ENCODE measurements around the gene MRPL18.

MRPL18 gene

DNA sequence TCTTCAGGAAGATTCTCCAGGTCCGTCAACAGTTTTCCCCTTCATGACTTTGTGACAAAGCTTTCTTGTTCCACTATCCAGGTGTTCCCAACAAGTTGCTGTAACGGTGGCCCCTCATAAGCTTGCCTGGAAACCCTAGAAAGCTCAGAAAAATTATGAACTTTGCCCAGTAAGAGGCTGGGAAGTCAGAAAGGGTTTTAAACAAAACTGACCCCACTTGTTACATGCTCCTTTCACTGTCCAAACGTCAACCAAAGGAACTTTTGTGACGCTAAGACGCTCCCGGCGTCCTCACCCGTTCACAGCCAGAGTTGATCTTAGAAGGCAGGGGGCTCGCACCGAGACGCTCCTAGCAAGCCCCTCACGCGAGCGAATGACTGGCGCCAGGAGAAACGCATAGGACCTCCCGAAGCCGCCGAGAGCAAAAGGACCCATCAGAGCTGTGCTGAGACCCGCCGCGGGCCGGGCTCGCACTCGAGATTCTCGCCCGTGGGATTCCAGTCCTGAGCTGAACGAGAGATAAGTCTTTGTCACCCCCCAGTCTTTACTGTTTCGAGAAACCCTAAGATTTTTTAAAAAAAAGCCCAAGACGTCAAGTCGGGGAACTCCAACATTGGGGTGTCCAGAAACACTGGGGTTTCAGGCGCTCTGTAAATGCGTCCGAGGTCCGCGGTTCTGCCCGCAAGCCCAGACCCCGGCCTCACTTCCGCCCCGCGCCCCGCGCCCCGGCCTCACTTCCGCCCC, 29.0 kb upstream of the MRPL18 start:
- H2AFZ ChIP-seq (ENCODE audit: low read depth, low read length): no peak overlapping the region
- peak overlapping the region; percentile 99 for H3K4me3 ChIP-seq (ENCODE audit: low read length)
- no peaks in the 10 kb centered on the region for H3K9me3 ChIP-seq (ENCODE audit: insufficient read depth, low read length)
- peak overlapping the region; percentile 80 for H3K4me2 ChIP-seq (ENCODE audit: low read length)
- H4K20me1 ChIP-seq (ENCODE audit: insufficient read depth, low read length): no peaks in the 10 kb centered on the region
- TF ChIP-seq, protein P1, sequence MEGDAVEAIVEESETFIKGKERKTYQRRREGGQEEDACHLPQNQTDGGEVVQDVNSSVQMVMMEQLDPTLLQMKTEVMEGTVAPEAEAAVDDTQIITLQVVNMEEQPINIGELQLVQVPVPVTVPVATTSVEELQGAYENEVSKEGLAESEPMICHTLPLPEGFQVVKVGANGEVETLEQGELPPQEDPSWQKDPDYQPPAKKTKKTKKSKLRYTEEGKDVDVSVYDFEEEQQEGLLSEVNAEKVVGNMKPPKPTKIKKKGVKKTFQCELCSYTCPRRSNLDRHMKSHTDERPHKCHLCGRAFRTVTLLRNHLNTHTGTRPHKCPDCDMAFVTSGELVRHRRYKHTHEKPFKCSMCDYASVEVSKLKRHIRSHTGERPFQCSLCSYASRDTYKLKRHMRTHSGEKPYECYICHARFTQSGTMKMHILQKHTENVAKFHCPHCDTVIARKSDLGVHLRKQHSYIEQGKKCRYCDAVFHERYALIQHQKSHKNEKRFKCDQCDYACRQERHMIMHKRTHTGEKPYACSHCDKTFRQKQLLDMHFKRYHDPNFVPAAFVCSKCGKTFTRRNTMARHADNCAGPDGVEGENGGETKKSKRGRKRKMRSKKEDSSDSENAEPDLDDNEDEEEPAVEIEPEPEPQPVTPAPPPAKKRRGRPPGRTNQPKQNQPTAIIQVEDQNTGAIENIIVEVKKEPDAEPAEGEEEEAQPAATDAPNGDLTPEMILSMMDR (IDR thresholded peaks at IDR 0.05; ENCODE audit: low read depth, low read length): no peak
- TF ChIP-seq EZH2phosphoT487 (IDR thresholded peaks at IDR 0.05; ENCODE audit: low read depth): no peak
- H3K4me1 ChIP-seq (ENCODE audit: low read length): peaks cover 12% of the 10 kb centered on the region
- H3K9ac ChIP-seq (ENCODE audit: low read length): peak overlapping the region; percentile 70
- peaks cover 35% of the 10 kb centered on the region for H3K36me3 ChIP-seq (replicated peaks; ENCODE audit: low read depth, low read length)
- peaks cover 25% of the 10 kb centered on the region for H3K79me2 ChIP-seq (ENCODE audit: low read length)
- H3K27me3 ChIP-seq (ENCODE audit: low read depth, low read length): no peaks in the 10 kb centered on the region
- H3K27ac ChIP-seq (ENCODE audit: low read length): peak overlapping the region; percentile 98

DNA sequence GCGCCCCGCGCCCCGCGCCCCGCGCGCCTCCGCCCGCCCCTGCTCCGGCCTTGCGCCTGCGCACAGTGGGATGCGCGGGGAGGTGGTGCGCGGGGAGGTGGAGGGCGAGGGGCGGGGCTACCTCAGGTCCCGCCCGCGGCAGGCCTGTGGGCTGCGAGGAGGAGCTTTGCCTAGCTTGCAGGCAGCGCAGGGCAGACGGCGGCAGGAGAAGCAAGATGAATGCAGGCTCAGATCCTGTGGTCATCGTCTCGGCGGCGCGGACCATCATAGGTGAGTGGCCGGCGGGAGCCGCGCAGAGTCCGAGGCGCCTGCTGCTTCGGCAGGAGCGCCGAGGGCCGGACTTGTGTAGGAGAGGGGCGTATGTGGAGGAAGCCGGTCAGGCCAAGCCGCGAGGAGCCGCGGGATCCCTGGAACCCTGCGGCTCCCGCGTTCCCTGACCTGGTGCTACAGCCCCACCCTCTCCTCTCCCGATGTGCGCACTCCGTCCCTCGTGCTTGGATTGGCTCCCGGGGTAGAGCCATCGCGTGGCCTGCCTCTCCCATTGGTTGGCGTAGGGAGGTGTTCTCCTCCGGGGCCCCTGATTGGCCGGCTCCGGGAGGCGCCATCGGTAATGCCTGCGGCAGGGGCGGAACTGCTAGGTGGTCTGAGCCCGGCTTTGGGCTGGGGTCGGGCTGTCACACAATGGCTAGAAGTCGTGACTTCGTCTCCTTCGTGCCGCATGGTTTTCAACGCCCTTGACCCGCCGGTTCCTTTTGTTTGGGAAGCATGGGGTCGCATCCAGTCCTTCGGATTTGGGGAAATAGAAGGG, 28.2 kb upstream of the MRPL18 start, which contains the start of gene ACAT2:
ACAT2 (plus strand) TSS at position 173 of the 808 bp plus-strand sequence; CDS start at position 216, 43 bp downstream.
- peak within 1 kb of the TSS; percentile 99 for H3K4me3 ChIP-seq (ENCODE audit: low read length)
- 0 out of 2 replicates have a peak within 1 kb of the TSS, but pooled peaks have one; percentile 68 for H2AFZ ChIP-seq (ENCODE audit: low read depth, low read length)
- peaks cover 25% of the 10 kb centered on the region for H3K79me2 ChIP-seq (ENCODE audit: low read length)
- peak within 1 kb of the TSS; percentile 89 for H3K4me2 ChIP-seq (ENCODE audit: low read length)
- peak within 1 kb of the TSS; percentile 100 for H3K9ac ChIP-seq (ENCODE audit: low read length)
- TF ChIP-seq, protein P1 (IDR thresholded peaks at IDR 0.05; ENCODE audit: low read depth, low read length): no peak
- no peak for TF ChIP-seq EZH2phosphoT487 (IDR thresholded peaks at IDR 0.05; ENCODE audit: low read depth)
- no peaks in the 10 kb centered on the region for H4K20me1 ChIP-seq (ENCODE audit: insufficient read depth, low read length)
- H3K9me3 ChIP-seq (ENCODE audit: insufficient read depth, low read length): no peaks in the 10 kb centered on the region
- peaks cover 12% of the 10 kb centered on the region for H3K4me1 ChIP-seq (ENCODE audit: low read length)
- no peaks in the 10 kb centered on the region for H3K27me3 ChIP-seq (ENCODE audit: low read depth, low read length)
- peaks cover 35% of the 10 kb centered on the region for H3K36me3 ChIP-seq (replicated peaks; ENCODE audit: low read depth, low read length)
- H3K27ac ChIP-seq (ENCODE audit: low read length): peak within 1 kb of the TSS; percentile 98

DNA sequence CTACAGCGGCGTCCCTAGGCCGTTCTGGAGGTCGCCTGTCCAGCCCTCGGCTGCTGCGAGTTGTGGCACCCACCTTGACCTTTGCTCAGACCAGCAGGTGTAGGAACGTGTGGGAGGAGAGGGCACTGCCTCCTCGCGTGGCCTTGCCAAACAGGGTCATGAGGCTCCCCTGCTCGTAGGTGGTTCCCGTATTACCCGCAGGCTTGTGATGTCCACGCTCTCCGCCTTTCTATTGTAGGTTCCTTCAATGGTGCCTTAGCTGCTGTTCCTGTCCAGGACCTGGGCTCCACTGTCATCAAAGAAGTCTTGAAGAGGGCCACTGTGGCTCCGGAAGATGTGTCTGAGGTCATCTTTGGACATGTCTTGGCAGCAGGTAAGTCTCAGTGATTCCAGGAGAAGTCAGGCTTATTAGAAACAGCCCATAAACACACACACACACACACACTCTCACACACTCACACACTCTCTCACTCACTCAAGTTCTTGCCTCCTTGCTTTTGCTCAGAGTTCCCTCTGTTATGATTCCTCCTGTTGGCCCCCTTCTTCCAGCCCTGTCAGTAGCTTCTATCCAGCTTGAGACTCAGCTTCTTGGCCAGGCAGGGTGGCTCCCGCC, 27.5 kb upstream of the MRPL18 start:
- H3K36me3 ChIP-seq (replicated peaks; ENCODE audit: low read depth, low read length): peaks cover 40% of the 10 kb centered on the region
- H3K27ac ChIP-seq (ENCODE audit: low read length): peak overlapping the region; percentile 98
- H4K20me1 ChIP-seq (ENCODE audit: insufficient read depth, low read length): no peaks in the 10 kb centered on the region
- no peak overlapping the region for H2AFZ ChIP-seq (ENCODE audit: low read depth, low read length)
- H3K27me3 ChIP-seq (ENCODE audit: low read depth, low read length): no peaks in the 10 kb centered on the region
- H3K4me2 ChIP-seq (ENCODE audit: low read length): peak overlapping the region; percentile 89
- H3K4me3 ChIP-seq (ENCODE audit: low read length): peak overlapping the region; percentile 99
- H3K79me2 ChIP-seq (ENCODE audit: low read length): peaks cover 25% of the 10 kb centered on the region
- peak overlapping the region; percentile 100 for H3K9ac ChIP-seq (ENCODE audit: low read length)
- H3K9me3 ChIP-seq (ENCODE audit: insufficient read depth, low read length): no peaks in the 10 kb centered on the region
- peaks cover 12% of the 10 kb centered on the region for H3K4me1 ChIP-seq (ENCODE audit: low read length)
- TF ChIP-seq, protein P1 (IDR thresholded peaks at IDR 0.05; ENCODE audit: low read depth, low read length): no peak
- TF ChIP-seq EZH2phosphoT487 (IDR thresholded peaks at IDR 0.05; ENCODE audit: low read depth): no peak
